Endothelial cell of umbilical vein (primary cell): ENCODE data around the gene DPPA2. TPM values are rescaled to one million over a fixed set of nuclear protein-coding genes. Genes with fewer than 3 reads are reported as not detected.

Experiments
- Bru-seq: library from RNA; stranded (reverse); fragments of 400-500 nt; gene quantifications from one replicate; lab custom pipeline; 2021; lab: Mats Ljungman, UMichigan
- BruChase-seq, 2 experiments: library from RNA; stranded (reverse); fragments of 400-500 nt; gene quantifications; one replicate each; lab custom pipeline; 2021; lab: Mats Ljungman, UMichigan
- BruUV-seq: library from RNA; stranded (reverse); fragments of 400-500 nt; replicated peaks from 2 replicates; lab custom pipeline; 2021; lab: Mats Ljungman, UMichigan
- CTCF ChIA-PET: fragments of 300-600, 350-600 bp; sonication (Branson Sonifier 250); formaldehyde crosslinking; loops from one replicate; lab custom pipeline; 2021; ENCODE audit warnings: antibody characterized with exemption, inconsistent platforms; lab: Charles Lee
- POLR2A ChIA-PET: fragments of 300-600, 350-600 bp; sonication (Branson Sonifier 250); formaldehyde crosslinking; loops from one replicate; lab custom pipeline; 2021; ENCODE audit warnings: antibody characterized with exemption, inconsistent platforms; lab: Charles Lee
- DNase-seq: peaks from one replicate; pipeline ENCODE4 v3.0.0-alpha.2; 2011; ENCODE audit warnings: low read depth, low spot score
- FAIRE-seq: peaks from 2 replicates; lab custom pipeline; 2011; peaks lifted over from hg19 to GRCh38; lab: Jason Lieb, UNC
- H2AFZ ChIP-seq: 2 replicates; pipeline ENCODE4 v1.6.0; 2012; ENCODE audit warnings: low read depth, low read length, control low read depth, inconsistent platforms
- H3K27ac ChIP-seq: 2 replicates; pipeline ENCODE4 v1.5.1; 2011; ENCODE audit warnings: low read depth, mild to moderate bottlenecking, control low read depth, low read length, moderate library complexity; ENCODE audit not compliant: insufficient read depth
- H3K27me3 ChIP-seq, 2 experiments: 2 replicates each; pipeline versions ENCODE4 v1.6.0 to v1.6.1; 2011; ENCODE audit warnings: low read length in 2 of 2, mixed read lengths in 1 of 2; ENCODE audit not compliant: control insufficient read depth in 2 of 2, insufficient read depth in 2 of 2
- H3K36me3 ChIP-seq, 2 experiments: 2 replicates in 1 of 2; 3 replicates in 1 of 2; pipeline ENCODE4 v1.5.1; 2011; ENCODE audit warnings: low read length in 2 of 2, mild to moderate bottlenecking in 1 of 2, moderate library complexity in 1 of 2; ENCODE audit not compliant: control insufficient read depth in 2 of 2, insufficient read depth in 2 of 2; ENCODE audit errors: extremely low read depth in 1 of 2
- H3K4me1 ChIP-seq: 3 replicates; pipeline ENCODE4 v1.5.1; 2011; ENCODE audit warnings: mild to moderate bottlenecking, low read length; ENCODE audit not compliant: control insufficient read depth, insufficient read depth; ENCODE audit errors: extremely low read depth
- H3K4me2 ChIP-seq: 2 replicates; pipeline ENCODE4 v1.6.1; 2011; ENCODE audit warnings: low read length, control low read depth, mixed read lengths; ENCODE audit not compliant: insufficient read depth
- H3K4me3 ChIP-seq, 3 experiments: fragments of 200-600 bp in 1 of 3; sonication (generic), shearing (Covaris generic) in 1 of 3; replicated peaks in 1 of 3; 2 replicates each; pipeline ENCODE4 v1.5.1; 2011 to 2016; ENCODE audit warnings: control low read depth in 3 of 3, low read length in 3 of 3, mild to moderate bottlenecking in 2 of 3, inconsistent platforms in 1 of 3, low read depth in 1 of 3, moderate library complexity in 1 of 3; ENCODE audit not compliant: insufficient read depth in 1 of 3
- H3K79me2 ChIP-seq: 2 replicates; pipeline ENCODE4 v1.6.0; 2012; ENCODE audit warnings: low read length, inconsistent platforms; ENCODE audit not compliant: control insufficient read depth, insufficient read depth
- H3K9ac ChIP-seq: replicated peaks from 2 replicates; pipeline ENCODE3; 2011; ENCODE audit warnings: low read length, control low read depth; ENCODE audit not compliant: insufficient read depth; ENCODE audit errors: extremely low read depth
- H3K9me1 ChIP-seq: replicated peaks from 3 replicates; pipeline ENCODE4 v1.6.0; 2011; ENCODE audit warnings: mild to moderate bottlenecking, low read length; ENCODE audit not compliant: control insufficient read depth, insufficient read depth; ENCODE audit errors: extremely low read depth
- H3K9me3 ChIP-seq: replicated peaks from 2 replicates; pipeline ENCODE4 v1.5.1; 2012; ENCODE audit warnings: low read length, inconsistent platforms; ENCODE audit not compliant: control insufficient read depth, insufficient read depth
- H4K20me1 ChIP-seq: replicated peaks from 2 replicates; pipeline ENCODE3; 2011; ENCODE audit warnings: mild to moderate bottlenecking, low read length; ENCODE audit not compliant: control insufficient read depth, insufficient read depth; ENCODE audit errors: extremely low read depth
- CTCF ChIP-seq, 2 donors: IDR thresholded peaks; 1 replicate in 1 of 2; 2 replicates in 1 of 2; pipeline ENCODE4 v1.5.1; 2011; ENCODE audit warnings: low read length in 2 of 2, mild to moderate bottlenecking in 2 of 2, moderate library complexity in 2 of 2, control low read depth in 1 of 2, inconsistent platforms in 1 of 2, low read depth in 1 of 2; ENCODE audit not compliant: insufficient read depth in 1 of 2; ENCODE audit errors: extremely low read depth in 1 of 2
- EZH2 ChIP-seq: IDR thresholded peaks from 2 replicates; pipeline ENCODE4 v1.6.1; 2012; ENCODE audit warnings: borderline replicate concordance, low read depth, mild to moderate bottlenecking, moderate library complexity, low read length, inconsistent platforms; ENCODE audit not compliant: severe bottlenecking
- FOS ChIP-seq: IDR thresholded peaks from 2 replicates; pipeline ENCODE4 v1.6.1; 2011; ENCODE audit warnings: mild to moderate bottlenecking, low read length, moderate library complexity, borderline replicate concordance; ENCODE audit not compliant: insufficient read depth
- GATA2 ChIP-seq: IDR thresholded peaks from 2 replicates; pipeline ENCODE4 v1.7.0; 2011; ENCODE audit warnings: low read depth, mild to moderate bottlenecking, moderate library complexity, mixed read lengths, low read length; ENCODE audit not compliant: insufficient read length, insufficient read depth
- MYC ChIP-seq: IDR thresholded peaks from one replicate; pipeline ENCODE4 v1.6.1; 2011; ENCODE audit warnings: mild to moderate bottlenecking, low read depth, low read length
- POLR2AphosphoS5 ChIP-seq: IDR thresholded peaks from 2 replicates; pipeline ENCODE4 v1.6.1; 2012; ENCODE audit warnings: low read depth, mild to moderate bottlenecking, control low read depth, low read length, moderate library complexity; ENCODE audit not compliant: insufficient read depth
- dilution Hi-C: fragments of 300-500 bp; cut with MboI; formaldehyde crosslinking; loops from one replicate; pipeline ENCODE4 v1.15.0; 2019; ENCODE audit warnings: low sequenced_read_pairs; ENCODE audit not compliant: extremely low pct_ligation_motif_present
- intact Hi-C: fragments of 100-400 bp; cut with micrococcal nuclease; formaldehyde crosslinking; loops from one replicate; pipeline ENCODE4 v1.10.0; 2022
- long read RNA-seq: library from polyadenylated mRNA; stranded (forward); transcript quantifications from one replicate; pipeline ENCODE4 v2.0.0, GENCODE V29; 2021
- polyA minus RNA-seq, 3 experiments: library from RNA; depleted of rRNA, polyadenylated mRNA; stranded (reverse); fragments of >200 nt; gene quantifications; 1 replicate in 1 of 3; 2 replicates in 2 of 3; pipeline ENCODE4 v1.2.3, GENCODE V29; 2011
- polyA plus RNA-seq, 4 experiments: library from polyadenylated mRNA; depleted of rRNA in 3 of 4; stranded (reverse) in 3 of 4; unstranded in 1 of 4; fragments of >200 nt; gene quantifications; 2 replicates each; pipeline versions ENCODE4 v1.2.1 to v1.2.3, GENCODE V29; 2011 to 2012; ENCODE audit warnings: missing spikeins in 1 of 4
- total RNA-seq: library from RNA; stranded (reverse); gene quantifications from 2 replicates; pipeline ENCODE4 v1.2.3, GENCODE V29; 2021

DPPA2 gene
- total RNA-seq = not detected in 2 replicates
- polyA plus RNA-seq = not detected in 2 replicates
- polyA plus RNA-seq (2011; cell fraction: cytosol; rRNA removed) = not detected in 2 replicates
- not detected in 2 replicates for polyA plus RNA-seq (2011; cell fraction: nucleus; rRNA removed)
- not detected in 2 replicates for polyA plus RNA-seq (2012)
- polyA minus RNA-seq = not detected in 2 replicates
- polyA minus RNA-seq (2011; cell fraction: cytosol; rRNA and poly(A)+ RNA removed) = not detected
- polyA minus RNA-seq (2011; cell fraction: nucleus; rRNA and poly(A)+ RNA removed) = not detected in 2 replicates
- not detected for Bru-seq, nascent RNA
- BruChase-seq, experiment 1, labeled RNA remaining after a 6-hour chase = not detected
- not detected for BruChase-seq, experiment 2, labeled RNA remaining after a 2-hour chase
- long read RNA-seq = 0 reads

GRCh38 chr3:109316162-109316730 lies at the start of gene DPPA2:
TSS of gene DPPA2 (minus strand) at chr3:109316517. CDS start at chr3:109314542, 1,975 bp downstream.
- intact Hi-C loops = no loop called here
- CTCF ChIA-PET = no interaction called here
- TF ChIP-seq POLR2AphosphoS5 (no peak), EZH2 (no peak), FOS (no peak), CTCF (IDR thresholded peaks at IDR 0.05; ENCODE audit: extremely low read depth in 1 of 2, insufficient read depth in 1 of 2, low read depth in 1 of 2, low read length in 2 of 2) (no peak), GATA2 (no peak), MYC (no peak)

More at GRCh38 chr3:109316162-109316730, at the start of gene DPPA2:
- DNase-seq (no peak), FAIRE-seq (no peak)
- no peaks in the 10 kb centered on the region for H3K4me1 ChIP-seq
- POLR2A ChIA-PET = no interaction called here
- dilution Hi-C loops = no loop called here
- no peak within 1 kb of the TSS for H3K9ac ChIP-seq
- no peaks in the 10 kb centered on the region for H3K9me1 ChIP-seq
- no peaks in the 10 kb centered on the region for H3K27me3 ChIP-seq
- H3K4me2 ChIP-seq = no peak within 1 kb of the TSS
- H2AFZ ChIP-seq = no peak within 1 kb of the TSS
- H3K36me3 ChIP-seq = no peaks in the 10 kb centered on the region
- H3K79me2 ChIP-seq = no peaks in the 10 kb centered on the region
- no peaks in the 10 kb centered on the region for H3K9me3 ChIP-seq
- H3K4me3 ChIP-seq = no peak within 1 kb of the TSS
- no peak within 1 kb of the TSS for H3K27ac ChIP-seq
- no peaks in the 10 kb centered on the region for H4K20me1 ChIP-seq
- no TSS peak for BruUV-seq
